K562 (cell line): ENCODE data around the gene SPATS2.

Experiments used
- PCBP2 ChIP-seq: fragments of 200-400 bp; formaldehyde crosslinking; IDR thresholded peaks from 2 replicates; pipeline ENCODE4 v1.6.1; 2018; ENCODE audit warnings: low read length, low read depth, mild to moderate bottlenecking, moderate library complexity; ENCODE audit not compliant: poor library complexity, severe bottlenecking
- ZFP1 ChIP-seq: fragments of 450-650 bp; formaldehyde crosslinking; IDR thresholded peaks from 2 replicates; pipeline ENCODE4 v1.4.0; 2020; ENCODE audit warnings: mild to moderate bottlenecking, mixed read lengths
- ZNF12 ChIP-seq: sonication (generic); formaldehyde crosslinking; IDR thresholded peaks from 2 replicates; pipeline ENCODE4 v1.4.0; 2020; ENCODE audit warnings: mild to moderate bottlenecking, missing genetic modification reagents

DNA sequence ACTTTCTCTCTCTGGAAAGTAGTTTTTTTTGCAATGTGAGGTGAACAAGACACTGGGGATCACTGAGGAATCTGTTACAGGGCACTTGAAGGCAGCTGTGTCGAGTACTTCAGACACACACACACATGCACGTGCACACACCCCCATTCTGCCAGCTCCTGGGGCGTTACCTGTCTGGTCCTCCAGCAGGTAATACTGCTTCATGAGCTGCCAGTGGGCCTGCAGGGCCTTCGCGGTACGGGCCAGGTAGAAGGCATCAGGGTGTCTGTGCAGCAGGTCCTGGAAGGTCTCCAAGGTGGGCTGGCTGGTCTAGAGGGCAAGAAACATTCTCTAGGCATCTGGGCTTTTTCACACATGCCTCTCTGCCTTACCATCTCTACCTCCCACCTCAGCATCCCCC, 195.6 kb downstream of the SPATS2 start:
- TF ChIP-seq PCBP2 (no peak), ZFP1 (CRISPR knock-in tag) (no peak), ZNF12 (CRISPR knock-in tag) (no peak)
